ENCODE results near the gene NHEJ1. TPM values are rescaled to one million over a fixed set of nuclear protein-coding genes. Genes with fewer than 3 reads are reported as not detected.
A peak's percentile ranks its signal among the peaks of the same experiment; 100 is the strongest.

The NHEJ1 gene
- polyA plus RNA-seq, 1 experiment = 24.1 TPM

GRCh38 chr2:219149667-219150066 is 10.9 kb downstream of the NHEJ1 start:
- Histone ChIP-seq H3K4me3 (ENCODE audit: low read depth, low read length) (no peak overlapping the region), H3K27me3 (ENCODE audit: control insufficient read depth, insufficient read depth, low read length) (no peaks in the 10 kb centered on the region), H3K36me3 (ENCODE audit: control insufficient read depth, insufficient read depth, low read length) (peaks cover 3% of the 10 kb centered on the region)
- ChIA-PET POLR2A (no interaction called here), CTCF (interaction anchor here (3.4 to 14.8 kb wide), 5 partner anchors 7 to 122 kb away, joined by 15 to 211 read pairs (median 92); partner anchors contain the start of genes IHH and NHEJ1)
- no peak for DNase-seq (ENCODE audit: low read depth)
- TF ChIP-seq, protein P1, sequence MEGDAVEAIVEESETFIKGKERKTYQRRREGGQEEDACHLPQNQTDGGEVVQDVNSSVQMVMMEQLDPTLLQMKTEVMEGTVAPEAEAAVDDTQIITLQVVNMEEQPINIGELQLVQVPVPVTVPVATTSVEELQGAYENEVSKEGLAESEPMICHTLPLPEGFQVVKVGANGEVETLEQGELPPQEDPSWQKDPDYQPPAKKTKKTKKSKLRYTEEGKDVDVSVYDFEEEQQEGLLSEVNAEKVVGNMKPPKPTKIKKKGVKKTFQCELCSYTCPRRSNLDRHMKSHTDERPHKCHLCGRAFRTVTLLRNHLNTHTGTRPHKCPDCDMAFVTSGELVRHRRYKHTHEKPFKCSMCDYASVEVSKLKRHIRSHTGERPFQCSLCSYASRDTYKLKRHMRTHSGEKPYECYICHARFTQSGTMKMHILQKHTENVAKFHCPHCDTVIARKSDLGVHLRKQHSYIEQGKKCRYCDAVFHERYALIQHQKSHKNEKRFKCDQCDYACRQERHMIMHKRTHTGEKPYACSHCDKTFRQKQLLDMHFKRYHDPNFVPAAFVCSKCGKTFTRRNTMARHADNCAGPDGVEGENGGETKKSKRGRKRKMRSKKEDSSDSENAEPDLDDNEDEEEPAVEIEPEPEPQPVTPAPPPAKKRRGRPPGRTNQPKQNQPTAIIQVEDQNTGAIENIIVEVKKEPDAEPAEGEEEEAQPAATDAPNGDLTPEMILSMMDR (IDR thresholded peaks at IDR 0.05; ENCODE audit: insufficient read depth, low read depth, low read length) = no peak

- DNase-seq (ENCODE audit: low read depth) = peak; percentile 76
- CTCF ChIA-PET = interaction anchor here (0.6 to 9.9 kb wide), 17 partner anchors 9 to 1617 kb away, joined by 3 to 92 read pairs (median 5); partner anchors contain the start of gene NHEJ1
- TF ChIP-seq, protein P1 (IDR thresholded peaks at IDR 0.05; ENCODE audit: insufficient read depth, low read depth, low read length) = peak; percentile 59
- Histone ChIP-seq H3K36me3 (ENCODE audit: control insufficient read depth, insufficient read depth, low read length) (peaks cover 4% of the 10 kb centered on the region), H3K4me3 (ENCODE audit: low read depth, low read length) (no peak overlapping the region), H3K27me3 (ENCODE audit: control insufficient read depth, insufficient read depth, low read length) (no peaks in the 10 kb centered on the region)
- POLR2A ChIA-PET = no interaction called here
Observed at GRCh38 chr2:219142329-219142728, 18.3 kb downstream of the NHEJ1 start.

DNA sequence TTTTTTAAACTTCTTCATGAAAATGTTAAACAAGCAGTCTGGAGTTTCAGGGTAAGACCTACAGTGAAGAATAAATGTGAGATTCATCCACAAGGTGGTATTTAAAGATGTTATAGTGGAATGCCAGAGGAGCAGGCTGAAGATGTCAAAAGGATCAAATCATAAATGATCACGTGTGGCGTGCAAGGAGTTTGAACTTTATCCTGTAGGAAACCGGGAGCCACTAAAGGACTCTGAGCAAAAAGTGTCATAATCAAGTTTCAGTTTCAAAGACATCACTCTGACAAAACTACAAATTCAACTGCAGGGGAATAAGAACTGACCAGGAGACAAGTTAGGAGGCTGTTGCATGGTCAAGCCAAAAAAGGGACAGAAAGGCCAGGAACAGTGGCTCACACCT is 19.9 kb downstream of the NHEJ1 start:
- H3K27me3 ChIP-seq (ENCODE audit: control insufficient read depth, insufficient read depth, low read length) = no peaks in the 10 kb centered on the region
- TF ChIP-seq, protein P1 (IDR thresholded peaks at IDR 0.05; ENCODE audit: insufficient read depth, low read depth, low read length) = no peak
- 0 out of 2 replicates have a peak, but pooled peaks cover 1% of the 10 kb centered on the region for H3K36me3 ChIP-seq (ENCODE audit: control insufficient read depth, insufficient read depth, low read length)
- DNase-seq (ENCODE audit: low read depth) = no peak
- ChIA-PET CTCF (interaction anchor here (1.4 to 1.6 kb wide), 2 partner anchors 15 to 19 kb away, joined by 5 to 6 read pairs; no protein-coding TSS in a partner anchor), POLR2A (no interaction called here)
- H3K4me3 ChIP-seq (ENCODE audit: low read depth, low read length) = no peak overlapping the region

- Histone ChIP-seq H3K4me3 (ENCODE audit: low read depth, low read length) (no peak overlapping the region), H3K36me3 (ENCODE audit: control insufficient read depth, insufficient read depth, low read length) (no peaks in the 10 kb centered on the region), H3K27me3 (ENCODE audit: control insufficient read depth, insufficient read depth, low read length) (no peaks in the 10 kb centered on the region)
- POLR2A ChIA-PET = no interaction called here
- DNase-seq (ENCODE audit: low read depth) = no peak
- TF ChIP-seq, protein P1 (IDR thresholded peaks at IDR 0.05; ENCODE audit: insufficient read depth, low read depth, low read length) = no peak
- CTCF ChIA-PET = interaction anchor here (0.9 to 2.4 kb wide), 6 partner anchors 14 to 104 kb away, joined by 3 to 8 read pairs (median 5); no protein-coding TSS in a partner anchor
Observed at GRCh38 chr2:219133976-219134375, 26.6 kb downstream of the NHEJ1 start.

DNA sequence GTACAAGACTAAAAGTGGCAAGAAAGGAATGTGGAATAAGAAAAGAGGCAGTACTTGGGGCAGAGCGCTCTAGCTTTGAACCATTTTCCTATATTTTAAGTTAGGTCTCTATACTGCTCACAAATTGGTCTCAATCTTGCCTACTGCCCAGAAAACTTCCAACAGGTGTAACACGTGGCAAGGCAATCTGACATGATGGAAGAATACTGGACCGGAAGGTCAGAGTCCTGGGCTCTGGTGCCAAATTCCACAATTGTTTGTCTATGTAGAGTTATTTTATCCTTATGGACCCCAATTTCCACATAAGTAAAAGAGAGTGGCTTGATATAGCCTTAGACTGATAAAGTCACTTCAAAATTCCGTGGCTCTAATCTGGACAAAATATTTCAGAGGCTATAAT is 28.9 kb downstream of the NHEJ1 start:
- Histone ChIP-seq H3K27me3 (ENCODE audit: control insufficient read depth, insufficient read depth, low read length) (no peaks in the 10 kb centered on the region), H3K36me3 (ENCODE audit: control insufficient read depth, insufficient read depth, low read length) (no peaks in the 10 kb centered on the region), H3K4me3 (ENCODE audit: low read depth, low read length) (no peak overlapping the region)
- POLR2A ChIA-PET = no interaction called here
- CTCF ChIA-PET = interaction anchor here (0.8 to 2.6 kb wide), 6 partner anchors 7 to 101 kb away, joined by 3 to 12 read pairs (median 6); no protein-coding TSS in a partner anchor
- TF ChIP-seq, protein P1 (IDR thresholded peaks at IDR 0.05; ENCODE audit: insufficient read depth, low read depth, low read length) = no peak
- DNase-seq (ENCODE audit: low read depth) = no peak
